Gastrocnemius medialis (tissue), 4 donors: ENCODE data around the gene UGT1A1. TPM values are rescaled to one million over a fixed set of nuclear protein-coding genes. Genes with fewer than 3 reads are reported as not detected.
"Not testable (repeated sequence)": the region's sequence is repeated elsewhere in the genome, so short reads cannot be mapped to it uniquely, and the experiment has no call there.

Experiments used
- ATAC-seq, 2 donors: fragments of 150-250 bp; one replicate each; pipeline ENCODE4 v1.9.1; 2016
- DNase-seq, 2 donors: peaks; one replicate each; pipeline ENCODE4 v3.0.0-alpha.2; 2019
- H3K27ac ChIP-seq, 4 donors: fragments of 200-600 bp; sonication (generic); 1 replicate in 1 of 4; 2 replicates in 3 of 4; pipeline ENCODE4 v1.5.1; 2016 to 2018; ENCODE audit warnings: mild to moderate bottlenecking in 2 of 4, moderate library complexity in 1 of 4
- H3K27me3 ChIP-seq, 3 donors: fragments of 200-600 bp; sonication (generic) in 2 of 3; 1 replicate in 1 of 3; 2 replicates in 2 of 3; pipeline versions ENCODE4 v1.5.1 to v1.6.0; 2016 to 2019; ENCODE audit warnings: mild to moderate bottlenecking in 1 of 3, moderate library complexity in 1 of 3
- H3K36me3 ChIP-seq, 2 donors: fragments of 200-600 bp; sonication (generic) in 1 of 2; one replicate each; pipeline ENCODE4 v1.5.1; 2017 to 2018
- H3K4me1 ChIP-seq, 2 donors: fragments of 200-600 bp; sonication (generic) in 1 of 2; one replicate each; pipeline ENCODE4 v1.5.1; 2016 to 2017; ENCODE audit warnings: mild to moderate bottlenecking in 2 of 2
- H3K4me3 ChIP-seq, 4 donors: fragments of 200-600 bp; sonication (generic) in 3 of 4; 1 replicate in 1 of 4; 2 replicates in 3 of 4; pipeline ENCODE4 v1.5.1; 2016 to 2019; ENCODE audit warnings: mild to moderate bottlenecking in 2 of 4
- H3K9me3 ChIP-seq, 3 donors: fragments of 200-600 bp; sonication (generic) in 2 of 3; 1 replicate in 1 of 3; 2 replicates in 2 of 3; pipeline ENCODE4 v1.5.1; 2016 to 2019
- POLR2A ChIP-seq, 2 donors: fragments of 450-650 bp; IDR thresholded peaks; one replicate each; pipeline ENCODE4 v1.6.1; 2017; ENCODE audit warnings: antibody characterized with exemption in 2 of 2, mild to moderate bottlenecking in 2 of 2, moderate library complexity in 2 of 2
- in situ Hi-C, 4 donors: fragments of 200-750 bp; cut with MboI; loops; one replicate each; pipeline versions ENCODE4 v1.15.0 to v1.8.0; 2017; ENCODE audit warnings: low sequenced_read_pairs in 4 of 4
- intact Hi-C: fragments of 100-400 bp; cut with DNase I; formaldehyde crosslinking; loops from one replicate; pipeline ENCODE4 v1.15.1; 2023; ENCODE audit warnings: low total_unique reads
- total RNA-seq, 4 donors: library from RNA; depleted of rRNA; stranded (reverse); fragments of >200 nt; gene quantifications; one replicate each; pipeline versions ENCODE4 v1.1.0 to v1.2.3, GENCODE V29; 2016
- TF ChIP-seq, protein P1 (sequence below), 5 experiments: fragments of 450-650 bp in 3 of 5; fragments of 200-600 bp in 2 of 5; sonication (generic) in 2 of 5; IDR thresholded peaks in 4 of 5; conservative IDR thresholded peaks in 1 of 5; 1 replicate in 4 of 5; 2 replicates in 1 of 5; pipeline ENCODE4 v1.5.1; 2016 to 2019; ENCODE audit warnings: antibody characterized with exemption in 5 of 5, mild to moderate bottlenecking in 3 of 5, moderate library complexity in 3 of 5

Gene UGT1A1
- total RNA-seq, 4 donors from 2014 or later: 0.20 TPM; not detected in 3

GRCh38 chr2:233718552-233718951 lies 41.5 kb upstream of the UGT1A1 start, which contains the start of gene UGT1A4:
Gene UGT1A4 (plus strand): TSS chr2:233718736. CDS start chr2:233718821, 85 bp downstream.
- TF ChIP-seq POLR2A (IDR thresholded peaks at IDR 0.05): no peak
- TF ChIP-seq, protein P1, sequence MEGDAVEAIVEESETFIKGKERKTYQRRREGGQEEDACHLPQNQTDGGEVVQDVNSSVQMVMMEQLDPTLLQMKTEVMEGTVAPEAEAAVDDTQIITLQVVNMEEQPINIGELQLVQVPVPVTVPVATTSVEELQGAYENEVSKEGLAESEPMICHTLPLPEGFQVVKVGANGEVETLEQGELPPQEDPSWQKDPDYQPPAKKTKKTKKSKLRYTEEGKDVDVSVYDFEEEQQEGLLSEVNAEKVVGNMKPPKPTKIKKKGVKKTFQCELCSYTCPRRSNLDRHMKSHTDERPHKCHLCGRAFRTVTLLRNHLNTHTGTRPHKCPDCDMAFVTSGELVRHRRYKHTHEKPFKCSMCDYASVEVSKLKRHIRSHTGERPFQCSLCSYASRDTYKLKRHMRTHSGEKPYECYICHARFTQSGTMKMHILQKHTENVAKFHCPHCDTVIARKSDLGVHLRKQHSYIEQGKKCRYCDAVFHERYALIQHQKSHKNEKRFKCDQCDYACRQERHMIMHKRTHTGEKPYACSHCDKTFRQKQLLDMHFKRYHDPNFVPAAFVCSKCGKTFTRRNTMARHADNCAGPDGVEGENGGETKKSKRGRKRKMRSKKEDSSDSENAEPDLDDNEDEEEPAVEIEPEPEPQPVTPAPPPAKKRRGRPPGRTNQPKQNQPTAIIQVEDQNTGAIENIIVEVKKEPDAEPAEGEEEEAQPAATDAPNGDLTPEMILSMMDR (IDR thresholded peaks at IDR 0.05 in 4 of 5, conservative IDR thresholded peaks at IDR 0.05 in 1 of 5): no peak
- intact Hi-C loops: no loop called here

GRCh38 chr2:233728723-233729301 lies 31.3 kb upstream of the UGT1A1 start, which contains the start of gene UGT1A3:
Gene UGT1A3 (plus strand): TSS chr2:233729042. CDS start chr2:233729127, 85 bp downstream.
- H3K36me3 ChIP-seq: no peaks in the 10 kb centered on the region
- DNase-seq (no peak), ATAC-seq (no peak)
- H3K27ac ChIP-seq: no peak within 1 kb of the TSS
- intact Hi-C loops: no loop called here
- in situ Hi-C loops: no loop called here
- H3K4me3 ChIP-seq: no peak within 1 kb of the TSS
- H3K27me3 ChIP-seq: no peaks in the 10 kb centered on the region
- no peaks in the 10 kb centered on the region for H3K4me1 ChIP-seq
- TF ChIP-seq, protein P1 (IDR thresholded peaks at IDR 0.05 in 4 of 5, conservative IDR thresholded peaks at IDR 0.05 in 1 of 5): no peak
- TF ChIP-seq POLR2A (IDR thresholded peaks at IDR 0.05): no peak
- H3K9me3 ChIP-seq: no peaks in the 10 kb centered on the region

More at GRCh38 chr2:233718552-233718951, 41.5 kb upstream of the UGT1A1 start, which contains the start of gene UGT1A4:
- H3K27ac ChIP-seq: no peak within 1 kb of the TSS
- H3K4me1 ChIP-seq: no peaks in the 10 kb centered on the region
- H3K9me3 ChIP-seq: no peaks in the 10 kb centered on the region
- no peak for DNase-seq
- H3K4me3 ChIP-seq: no peak within 1 kb of the TSS
- no peaks in the 10 kb centered on the region for H3K36me3 ChIP-seq
- no peak for ATAC-seq
- H3K27me3 ChIP-seq: no peaks in the 10 kb centered on the region
- in situ Hi-C loops: no loop called here

GRCh38 chr2:233736868-233737653 lies 23.0 kb upstream of the UGT1A1 start:
- H3K4me1 ChIP-seq, H3K27me3 ChIP-seq, ATAC-seq, H3K4me3 ChIP-seq, H3K27ac ChIP-seq, H3K9me3 ChIP-seq, H3K36me3 ChIP-seq, in situ Hi-C loops, intact Hi-C loops, DNase-seq: not testable (repeated sequence)

DNA sequence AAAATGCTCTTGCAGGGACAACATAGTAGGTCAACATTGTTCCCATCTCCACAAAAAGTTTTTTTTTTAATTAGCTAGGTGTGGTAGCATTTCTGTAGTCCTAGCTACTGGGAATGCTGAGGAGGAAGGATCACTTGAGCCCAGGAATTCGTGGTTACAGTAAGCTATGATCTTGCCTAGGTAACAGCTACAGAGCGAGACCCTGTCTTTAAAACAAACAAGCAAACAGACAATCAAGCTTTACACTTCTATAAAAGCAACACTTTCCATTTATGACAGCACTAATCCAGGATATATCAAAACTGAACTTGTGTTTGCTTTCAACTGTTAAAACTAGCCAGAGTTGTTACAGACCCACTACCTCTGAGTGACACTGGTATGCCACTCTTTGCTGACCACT lies 19.2 kb upstream of the UGT1A1 start:
- no peaks in the 10 kb centered on the region for H3K36me3 ChIP-seq
- no peak overlapping the region for H3K27ac ChIP-seq
- ATAC-seq: no peak
- H3K9me3 ChIP-seq: no peaks in the 10 kb centered on the region
- intact Hi-C loops: no loop called here
- no peak for DNase-seq
- H3K4me3 ChIP-seq: no peak overlapping the region
- H3K4me1 ChIP-seq: no peaks in the 10 kb centered on the region
- in situ Hi-C loops: no loop called here
- no peaks in the 10 kb centered on the region for H3K27me3 ChIP-seq
- TF ChIP-seq, protein P1 (IDR thresholded peaks at IDR 0.05 in 4 of 5, conservative IDR thresholded peaks at IDR 0.05 in 1 of 5): no peak
- TF ChIP-seq POLR2A (IDR thresholded peaks at IDR 0.05): no peak

GRCh38 chr2:233743464-233744259 lies 16.4 kb upstream of the UGT1A1 start:
- H3K4me3 ChIP-seq: no peak overlapping the region
- H3K36me3 ChIP-seq: no peaks in the 10 kb centered on the region
- DNase-seq: no peak
- H3K27me3 ChIP-seq: no peaks in the 10 kb centered on the region
- no peak overlapping the region for H3K27ac ChIP-seq
- intact Hi-C loops: no loop called here
- in situ Hi-C loops: no loop called here
- TF ChIP-seq POLR2A (IDR thresholded peaks at IDR 0.05): no peak
- TF ChIP-seq, protein P1 (IDR thresholded peaks at IDR 0.05 in 4 of 5, conservative IDR thresholded peaks at IDR 0.05 in 1 of 5): no peak
- H3K4me1 ChIP-seq: no peaks in the 10 kb centered on the region
- no peak for ATAC-seq
- no peaks in the 10 kb centered on the region for H3K9me3 ChIP-seq
